Liver (tissue), 9 donors: ENCODE measurements around the gene NPC2. TPM values are rescaled to one million over a fixed set of nuclear protein-coding genes. Genes with fewer than 3 reads are reported as not detected.

ENCODE experiments used
- DNase-seq: peaks from one replicate; pipeline ENCODE4 v3.0.0-alpha.2; 2017; ENCODE audit warnings: low spot score
- H3K27ac ChIP-seq, 2 donors: one replicate each; pipeline ENCODE4 v1.7.0; 2013; ENCODE audit warnings: inconsistent platforms in 2 of 2, low read length in 2 of 2, control low read depth in 1 of 2, low read depth in 1 of 2, mild to moderate bottlenecking in 1 of 2
- H3K27me3 ChIP-seq, 4 donors: one replicate each; pipeline versions ENCODE4 v1.6.1 to v1.7.0; 2013; ENCODE audit warnings: low read length in 3 of 4, inconsistent platforms in 1 of 4, mild to moderate bottlenecking in 1 of 4, moderate library complexity in 1 of 4; ENCODE audit not compliant: control insufficient read depth in 4 of 4, insufficient read depth in 4 of 4
- H3K36me3 ChIP-seq, 4 donors: one replicate each; pipeline versions ENCODE4 v1.6.1 to v1.7.0; 2013; ENCODE audit warnings: low read length in 3 of 4, mild to moderate bottlenecking in 3 of 4, low read depth in 1 of 4, moderate library complexity in 1 of 4; ENCODE audit not compliant: control insufficient read depth in 4 of 4, insufficient read depth in 3 of 4
- H3K4me1 ChIP-seq, 4 donors: one replicate each; pipeline versions ENCODE4 v1.6.1 to v1.7.0; 2013; ENCODE audit warnings: low read length in 3 of 4, mild to moderate bottlenecking in 3 of 4, moderate library complexity in 1 of 4; ENCODE audit not compliant: control insufficient read depth in 4 of 4, insufficient read depth in 4 of 4
- H3K4me3 ChIP-seq, 3 donors: one replicate each; pipeline versions ENCODE4 v1.6.1 to v1.7.0; 2013; ENCODE audit warnings: low read length in 3 of 3, control low read depth in 1 of 3, low read depth in 1 of 3, mild to moderate bottlenecking in 1 of 3
- H3K9ac ChIP-seq, 2 donors: one replicate each; pipeline ENCODE4 v1.7.0; 2013; ENCODE audit warnings: low read length in 2 of 2, mild to moderate bottlenecking in 2 of 2, moderate library complexity in 2 of 2, control low read depth in 1 of 2, low read depth in 1 of 2
- H3K9me3 ChIP-seq, 4 donors: one replicate each; pipeline versions ENCODE4 v1.6.1 to v1.7.0; 2013; ENCODE audit warnings: low read length in 3 of 4; ENCODE audit not compliant: control insufficient read depth in 4 of 4
- EGR1 ChIP-seq, 2 donors: IDR thresholded peaks; 2 replicates each; pipeline ENCODE4 v1.6.1; 2016 to 2018; ENCODE audit warnings: antibody characterized with exemption in 2 of 2, low read depth in 2 of 2
- FOXA1 ChIP-seq: IDR thresholded peaks from 2 replicates; pipeline ENCODE4 v1.6.1; 2016; ENCODE audit warnings: antibody characterized with exemption
- FOXA2 ChIP-seq: IDR thresholded peaks from 2 replicates; pipeline ENCODE4 v1.6.1; 2016; ENCODE audit warnings: antibody characterized with exemption
- GABPA ChIP-seq, 2 donors: IDR thresholded peaks in 1 of 2; conservative IDR thresholded peaks in 1 of 2; 2 replicates each; pipeline ENCODE4 v1.6.1; 2016; ENCODE audit warnings: antibody characterized with exemption in 2 of 2, mild to moderate bottlenecking in 1 of 2, moderate library complexity in 1 of 2
- HNF4A ChIP-seq, 2 donors: conservative IDR thresholded peaks; 2 replicates each; pipeline ENCODE4 v1.6.1; 2016; ENCODE audit warnings: antibody characterized with exemption in 2 of 2, mild to moderate bottlenecking in 2 of 2
- HNF4G ChIP-seq: IDR thresholded peaks from 2 replicates; pipeline ENCODE4 v1.6.1; 2016; ENCODE audit warnings: antibody characterized with exemption
- JUND ChIP-seq, 2 donors: IDR thresholded peaks; 2 replicates each; pipeline ENCODE4 v1.6.1; 2016; ENCODE audit warnings: antibody characterized with exemption in 2 of 2
- NR2F2 ChIP-seq: IDR thresholded peaks from 2 replicates; pipeline ENCODE4 v1.6.1; 2016; ENCODE audit warnings: antibody characterized with exemption
- RAD21 ChIP-seq, 2 donors: IDR thresholded peaks; 2 replicates each; pipeline ENCODE4 v1.6.1; 2016; ENCODE audit warnings: antibody characterized with exemption in 2 of 2, mild to moderate bottlenecking in 2 of 2
- RXRA ChIP-seq, 2 donors: IDR thresholded peaks; 2 replicates each; pipeline ENCODE4 v1.6.1; 2017 to 2018; ENCODE audit warnings: antibody characterized with exemption in 2 of 2, mild to moderate bottlenecking in 1 of 2
- SP1 ChIP-seq: IDR thresholded peaks from 2 replicates; pipeline ENCODE4 v1.6.1; 2018; ENCODE audit warnings: antibody characterized with exemption, mild to moderate bottlenecking
- TAF1 ChIP-seq: conservative IDR thresholded peaks from 2 replicates; pipeline ENCODE4 v1.6.1; 2016; ENCODE audit warnings: antibody characterized with exemption, mild to moderate bottlenecking
- YY1 ChIP-seq: IDR thresholded peaks from 2 replicates; pipeline ENCODE4 v1.6.1; 2016; ENCODE audit warnings: antibody characterized with exemption, mild to moderate bottlenecking
- WGBS: extraction: QIAGEN DNeasy Blood & Tissue Kit; methylation state at CpG from one replicate; pipeline ENCODE4 v1.1.7; 2013; 5-methylcytosine and 5-hydroxymethylcytosine counted together
- polyA plus RNA-seq, 2 donors: library from polyadenylated mRNA; stranded (reverse) in 1 of 2; unstranded in 1 of 2; fragments of 200-250 nt in 1 of 2; fragments of >200 nt in 1 of 2; fragmentation: Nextera tagmentation in 1 of 2; extraction: Ambion mirVana in 1 of 2; gene quantifications; one replicate each; pipeline versions ENCODE4 v1.2.1 to v1.2.3, GENCODE V29; 2013 to 2015
- total RNA-seq, 2 donors: library from RNA; depleted of rRNA; stranded (reverse); fragments of >200 nt; gene quantifications; one replicate each; pipeline ENCODE4 v1.2.3, GENCODE V29; 2014
- TF ChIP-seq, protein P1 (sequence below): fragments of 150-350 bp; IDR thresholded peaks from 2 replicates; pipeline ENCODE4 v1.5.1; 2017; ENCODE audit warnings: improper control_type of control experiment, low read depth, low read length; ENCODE audit not compliant: missing input control
- TF ChIP-seq, protein P2 (sequence below): IDR thresholded peaks from 2 replicates; pipeline ENCODE4 v1.6.1; 2016; ENCODE audit warnings: antibody characterized with exemption
- TF ChIP-seq, protein P3 (sequence below): IDR thresholded peaks from 2 replicates; pipeline ENCODE4 v1.6.1; 2016; ENCODE audit warnings: antibody characterized with exemption
- TF ChIP-seq, protein P4 (sequence below): IDR thresholded peaks from 2 replicates; pipeline ENCODE4 v1.6.1; 2016; ENCODE audit warnings: antibody characterized with exemption
- TF ChIP-seq, protein P5 (sequence below): IDR thresholded peaks from 2 replicates; pipeline ENCODE4 v1.6.1; 2016; ENCODE audit warnings: antibody characterized with exemption, mild to moderate bottlenecking
- donor health status: healthy.
- donor health status: healthy.
- donor health status: healthy.
- donor health status: healthy.
- donor health status: healthy.

NPC2 gene
- total and polyA plus RNA-seq, 4 donors, result 69.7 to 133 (median 105) TPM

- no peak overlapping the region for H3K9ac ChIP-seq
Measured at GRCh38 chr14:74531467-74531866, 38.4 kb upstream of the NPC2 start.

DNA sequence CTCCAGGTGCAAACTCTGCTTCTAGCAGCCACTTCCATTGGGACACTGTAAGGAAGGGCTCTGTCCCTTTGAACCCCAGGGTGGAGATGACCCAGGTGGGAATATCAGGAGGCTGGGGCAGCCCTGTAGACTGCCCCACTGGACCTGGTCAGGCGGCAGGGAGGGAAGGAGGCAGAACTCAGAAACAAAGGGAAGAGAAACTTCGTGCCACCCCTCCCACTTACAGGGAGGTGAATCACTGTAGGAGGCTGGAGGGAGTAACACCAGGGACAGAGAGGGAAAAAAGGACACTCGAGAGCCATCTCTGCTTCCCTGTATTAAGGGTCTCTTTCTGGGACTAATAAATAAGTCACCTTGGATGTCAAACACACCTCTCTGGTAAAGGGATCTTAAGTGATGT is 37.9 kb upstream of the NPC2 start:
- H3K4me1 ChIP-seq, result no peaks in the 10 kb centered on the region
- H3K27ac ChIP-seq, result no peak overlapping the region
- H3K9ac ChIP-seq, result no peak overlapping the region
- no peaks in the 10 kb centered on the region for H3K27me3 ChIP-seq
- H3K4me3 ChIP-seq, result no peak overlapping the region
- H3K36me3 ChIP-seq, result no peaks in the 10 kb centered on the region
- no peaks in the 10 kb centered on the region for H3K9me3 ChIP-seq
- DNase-seq, result no peak
- 74% methylated on average over 3 of the region's 3 CpGs for WGBS
- no peak for TF ChIP-seq HNF4A (conservative IDR thresholded peaks at IDR 0.05)
- no peak for TF ChIP-seq HNF4G
- TF ChIP-seq, protein P1, sequence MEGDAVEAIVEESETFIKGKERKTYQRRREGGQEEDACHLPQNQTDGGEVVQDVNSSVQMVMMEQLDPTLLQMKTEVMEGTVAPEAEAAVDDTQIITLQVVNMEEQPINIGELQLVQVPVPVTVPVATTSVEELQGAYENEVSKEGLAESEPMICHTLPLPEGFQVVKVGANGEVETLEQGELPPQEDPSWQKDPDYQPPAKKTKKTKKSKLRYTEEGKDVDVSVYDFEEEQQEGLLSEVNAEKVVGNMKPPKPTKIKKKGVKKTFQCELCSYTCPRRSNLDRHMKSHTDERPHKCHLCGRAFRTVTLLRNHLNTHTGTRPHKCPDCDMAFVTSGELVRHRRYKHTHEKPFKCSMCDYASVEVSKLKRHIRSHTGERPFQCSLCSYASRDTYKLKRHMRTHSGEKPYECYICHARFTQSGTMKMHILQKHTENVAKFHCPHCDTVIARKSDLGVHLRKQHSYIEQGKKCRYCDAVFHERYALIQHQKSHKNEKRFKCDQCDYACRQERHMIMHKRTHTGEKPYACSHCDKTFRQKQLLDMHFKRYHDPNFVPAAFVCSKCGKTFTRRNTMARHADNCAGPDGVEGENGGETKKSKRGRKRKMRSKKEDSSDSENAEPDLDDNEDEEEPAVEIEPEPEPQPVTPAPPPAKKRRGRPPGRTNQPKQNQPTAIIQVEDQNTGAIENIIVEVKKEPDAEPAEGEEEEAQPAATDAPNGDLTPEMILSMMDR, result no peak
- TF ChIP-seq RAD21 (IDR thresholded peaks at IDR 0.05), result no peak
- no peak for TF ChIP-seq EGR1 (IDR thresholded peaks at IDR 0.05; ENCODE audit: low read depth in 2 of 2)
- no peak for TF ChIP-seq TAF1
- TF ChIP-seq YY1, result no peak
- TF ChIP-seq RXRA (IDR thresholded peaks at IDR 0.05), result no peak
- TF ChIP-seq JUND (IDR thresholded peaks at IDR 0.05), result no peak
- TF ChIP-seq FOXA2, result no peak
- TF ChIP-seq, protein P2, sequence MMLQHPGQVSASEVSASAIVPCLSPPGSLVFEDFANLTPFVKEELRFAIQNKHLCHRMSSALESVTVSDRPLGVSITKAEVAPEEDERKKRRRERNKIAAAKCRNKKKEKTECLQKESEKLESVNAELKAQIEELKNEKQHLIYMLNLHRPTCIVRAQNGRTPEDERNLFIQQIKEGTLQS, result no peak

More at GRCh38 chr14:74531467-74531866, 38.4 kb upstream of the NPC2 start:
- Histone ChIP-seq H3K27me3 (no peaks in the 10 kb centered on the region), H3K9me3 (no peaks in the 10 kb centered on the region), H3K27ac (no peak overlapping the region), H3K36me3 (no peaks in the 10 kb centered on the region), H3K4me3 (no peak overlapping the region), H3K4me1 (no peaks in the 10 kb centered on the region)
- no peak for DNase-seq
- 66% methylated on average over 5 of the region's 5 CpGs for WGBS
- TF ChIP-seq, protein P1, result no peak
- TF ChIP-seq GABPA (IDR thresholded peaks at IDR 0.05 in 1 of 2, conservative IDR thresholded peaks at IDR 0.05 in 1 of 2) (no peak), TAF1 (no peak), RAD21 (IDR thresholded peaks at IDR 0.05) (no peak), EGR1 (IDR thresholded peaks at IDR 0.05; ENCODE audit: low read depth in 2 of 2) (no peak), RXRA (IDR thresholded peaks at IDR 0.05) (no peak), HNF4G (no peak), SP1 (no peak), HNF4A (conservative IDR thresholded peaks at IDR 0.05) (no peak), YY1 (no peak), NR2F2 (no peak), JUND (IDR thresholded peaks at IDR 0.05) (no peak), FOXA1 (no peak), FOXA2 (no peak)
- TF ChIP-seq, protein P3, sequence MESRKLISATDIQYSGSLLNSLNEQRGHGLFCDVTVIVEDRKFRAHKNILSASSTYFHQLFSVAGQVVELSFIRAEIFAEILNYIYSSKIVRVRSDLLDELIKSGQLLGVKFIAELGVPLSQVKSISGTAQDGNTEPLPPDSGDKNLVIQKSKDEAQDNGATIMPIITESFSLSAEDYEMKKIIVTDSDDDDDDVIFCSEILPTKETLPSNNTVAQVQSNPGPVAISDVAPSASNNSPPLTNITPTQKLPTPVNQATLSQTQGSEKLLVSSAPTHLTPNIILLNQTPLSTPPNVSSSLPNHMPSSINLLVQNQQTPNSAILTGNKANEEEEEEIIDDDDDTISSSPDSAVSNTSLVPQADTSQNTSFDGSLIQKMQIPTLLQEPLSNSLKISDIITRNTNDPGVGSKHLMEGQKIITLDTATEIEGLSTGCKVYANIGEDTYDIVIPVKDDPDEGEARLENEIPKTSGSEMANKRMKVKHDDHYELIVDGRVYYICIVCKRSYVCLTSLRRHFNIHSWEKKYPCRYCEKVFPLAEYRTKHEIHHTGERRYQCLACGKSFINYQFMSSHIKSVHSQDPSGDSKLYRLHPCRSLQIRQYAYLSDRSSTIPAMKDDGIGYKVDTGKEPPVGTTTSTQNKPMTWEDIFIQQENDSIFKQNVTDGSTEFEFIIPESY, result no peak
- TF ChIP-seq, protein P2, result no peak
- TF ChIP-seq, protein P4, sequence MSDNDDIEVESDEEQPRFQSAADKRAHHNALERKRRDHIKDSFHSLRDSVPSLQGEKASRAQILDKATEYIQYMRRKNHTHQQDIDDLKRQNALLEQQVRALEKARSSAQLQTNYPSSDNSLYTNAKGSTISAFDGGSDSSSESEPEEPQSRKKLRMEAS, result no peak
- TF ChIP-seq, protein P5, sequence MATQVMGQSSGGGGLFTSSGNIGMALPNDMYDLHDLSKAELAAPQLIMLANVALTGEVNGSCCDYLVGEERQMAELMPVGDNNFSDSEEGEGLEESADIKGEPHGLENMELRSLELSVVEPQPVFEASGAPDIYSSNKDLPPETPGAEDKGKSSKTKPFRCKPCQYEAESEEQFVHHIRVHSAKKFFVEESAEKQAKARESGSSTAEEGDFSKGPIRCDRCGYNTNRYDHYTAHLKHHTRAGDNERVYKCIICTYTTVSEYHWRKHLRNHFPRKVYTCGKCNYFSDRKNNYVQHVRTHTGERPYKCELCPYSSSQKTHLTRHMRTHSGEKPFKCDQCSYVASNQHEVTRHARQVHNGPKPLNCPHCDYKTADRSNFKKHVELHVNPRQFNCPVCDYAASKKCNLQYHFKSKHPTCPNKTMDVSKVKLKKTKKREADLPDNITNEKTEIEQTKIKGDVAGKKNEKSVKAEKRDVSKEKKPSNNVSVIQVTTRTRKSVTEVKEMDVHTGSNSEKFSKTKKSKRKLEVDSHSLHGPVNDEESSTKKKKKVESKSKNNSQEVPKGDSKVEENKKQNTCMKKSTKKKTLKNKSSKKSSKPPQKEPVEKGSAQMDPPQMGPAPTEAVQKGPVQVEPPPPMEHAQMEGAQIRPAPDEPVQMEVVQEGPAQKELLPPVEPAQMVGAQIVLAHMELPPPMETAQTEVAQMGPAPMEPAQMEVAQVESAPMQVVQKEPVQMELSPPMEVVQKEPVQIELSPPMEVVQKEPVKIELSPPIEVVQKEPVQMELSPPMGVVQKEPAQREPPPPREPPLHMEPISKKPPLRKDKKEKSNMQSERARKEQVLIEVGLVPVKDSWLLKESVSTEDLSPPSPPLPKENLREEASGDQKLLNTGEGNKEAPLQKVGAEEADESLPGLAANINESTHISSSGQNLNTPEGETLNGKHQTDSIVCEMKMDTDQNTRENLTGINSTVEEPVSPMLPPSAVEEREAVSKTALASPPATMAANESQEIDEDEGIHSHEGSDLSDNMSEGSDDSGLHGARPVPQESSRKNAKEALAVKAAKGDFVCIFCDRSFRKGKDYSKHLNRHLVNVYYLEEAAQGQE, result no peak
